GM23248 (cell line): Measurements from ENCODE around the gene G2E3.

Experiments used
- EZH2 ChIP-seq: fragments of 200-600 bp; sonication (generic); IDR thresholded peaks from 2 replicates; pipeline ENCODE4 v1.6.1; 2018; ENCODE audit warnings: antibody characterized with exemption, mild to moderate bottlenecking; ENCODE audit not compliant: insufficient read depth, poor library complexity, severe bottlenecking
- EZH2phosphoT487 ChIP-seq: fragments of 200-600 bp; sonication (generic); IDR thresholded peaks from 2 replicates; pipeline ENCODE4 v1.6.1; 2018; ENCODE audit warnings: antibody characterized with exemption, moderate library complexity, mild to moderate bottlenecking, low read depth; ENCODE audit not compliant: insufficient read depth

- TF ChIP-seq EZH2phosphoT487 (no peak), EZH2 (no peak)
Measured at GRCh38 chr14:30564868-30565248, 5.9 kb downstream of the G2E3 start.
